HG02981 (cell line): ENCODE measurements around the gene INO80E.

Source experiments
- ATAC-seq: cut with Tn5 transposase; IDR thresholded peaks from one replicate; pipeline ENCODE4 v1.9.1; 2021; ENCODE audit warnings: mild to moderate bottlenecking, moderate library complexity; ENCODE audit not compliant: unreplicated experiment

The INO80E gene

GRCh38 chr16:29975134-29975538, 20.9 kb upstream of the INO80E start:
- ATAC-seq, result no peak

- no peak for ATAC-seq
These were observed 20.1 kb upstream of the INO80E start for GRCh38 chr16:29975811-29976511.

- ATAC-seq, result no peak
These were observed 18.8 kb upstream of the INO80E start for GRCh38 chr16:29977063-29977825.

GRCh38 chr16:29978081-29978480, 18.0 kb upstream of the INO80E start:
- no peak for ATAC-seq

GRCh38 chr16:29978564-29979270, 17.3 kb upstream of the INO80E start:
- ATAC-seq, result no peak

- no peak for ATAC-seq
These were observed 13.3 kb upstream of the INO80E start for GRCh38 chr16:29982560-29983419.

- no peak for ATAC-seq
These were observed 12.5 kb upstream of the INO80E start for GRCh38 chr16:29983420-29984136.

GRCh38 chr16:29984137-29984763, 11.8 kb upstream of the INO80E start:
- ATAC-seq, result no peak

- no peak for ATAC-seq
These were observed 11.3 kb upstream of the INO80E start for GRCh38 chr16:29984764-29985147.

GRCh38 chr16:29985271-29985811, 10.7 kb upstream of the INO80E start:
- no peak for ATAC-seq

GRCh38 chr16:29986231-29986630, 9.8 kb upstream of the INO80E start:
- ATAC-seq, result no peak

- no peak for ATAC-seq
These were observed 9.1 kb upstream of the INO80E start for GRCh38 chr16:29986931-29987330.

GRCh38 chr16:29987371-29988085, 8.5 kb upstream of the INO80E start:
- no peak for ATAC-seq

GRCh38 chr16:29988346-29989075, 7.5 kb upstream of the INO80E start:
- no peak for ATAC-seq

GRCh38 chr16:29989111-29989858, 6.8 kb upstream of the INO80E start:
- no peak for ATAC-seq

GRCh38 chr16:29990034-29990433, 6.0 kb upstream of the INO80E start:
- ATAC-seq, result no peak

GRCh38 chr16:29990883-29991570, 5.0 kb upstream of the INO80E start:
- no peak for ATAC-seq
